ENCODE results near the gene GALNT13. TPM values are rescaled to one million over a fixed set of nuclear protein-coding genes. Genes with fewer than 3 reads are reported as not detected.

The GALNT13 gene
- total RNA-seq, 4 donors from 2014 or later, result 0.49 to 5.2 (median 1.4) TPM

DNA sequence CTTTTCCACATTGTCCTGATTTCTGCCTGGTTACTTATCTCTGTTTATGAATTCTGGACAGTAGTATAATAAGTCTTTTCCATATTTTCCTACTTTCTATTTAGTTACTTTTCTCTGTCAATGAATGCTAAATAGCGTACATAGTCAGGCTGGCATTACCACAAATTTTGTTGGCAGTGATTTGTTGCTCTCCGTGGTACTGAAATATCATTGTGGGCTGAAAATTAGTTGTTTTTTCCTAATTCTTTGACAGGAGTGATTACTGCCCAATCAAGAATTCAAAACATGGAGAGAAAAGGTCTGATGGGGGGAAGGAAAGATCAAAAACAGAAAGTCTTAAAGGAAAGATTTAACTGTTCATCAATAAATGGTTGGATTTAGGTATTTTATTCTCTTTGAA, 7.7 kb upstream of the GALNT13 start:
- TF ChIP-seq, protein P1, sequence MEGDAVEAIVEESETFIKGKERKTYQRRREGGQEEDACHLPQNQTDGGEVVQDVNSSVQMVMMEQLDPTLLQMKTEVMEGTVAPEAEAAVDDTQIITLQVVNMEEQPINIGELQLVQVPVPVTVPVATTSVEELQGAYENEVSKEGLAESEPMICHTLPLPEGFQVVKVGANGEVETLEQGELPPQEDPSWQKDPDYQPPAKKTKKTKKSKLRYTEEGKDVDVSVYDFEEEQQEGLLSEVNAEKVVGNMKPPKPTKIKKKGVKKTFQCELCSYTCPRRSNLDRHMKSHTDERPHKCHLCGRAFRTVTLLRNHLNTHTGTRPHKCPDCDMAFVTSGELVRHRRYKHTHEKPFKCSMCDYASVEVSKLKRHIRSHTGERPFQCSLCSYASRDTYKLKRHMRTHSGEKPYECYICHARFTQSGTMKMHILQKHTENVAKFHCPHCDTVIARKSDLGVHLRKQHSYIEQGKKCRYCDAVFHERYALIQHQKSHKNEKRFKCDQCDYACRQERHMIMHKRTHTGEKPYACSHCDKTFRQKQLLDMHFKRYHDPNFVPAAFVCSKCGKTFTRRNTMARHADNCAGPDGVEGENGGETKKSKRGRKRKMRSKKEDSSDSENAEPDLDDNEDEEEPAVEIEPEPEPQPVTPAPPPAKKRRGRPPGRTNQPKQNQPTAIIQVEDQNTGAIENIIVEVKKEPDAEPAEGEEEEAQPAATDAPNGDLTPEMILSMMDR (IDR thresholded peaks at IDR 0.05), result no peak
- TF ChIP-seq POLR2A (IDR thresholded peaks at IDR 0.05), result no peak
- intact Hi-C loops (cut with DNase I; ENCODE audit: low total_unique reads), result no loop called here
- DNase-seq (ENCODE audit: low spot score in 2 of 2), result no peak
- WGBS, 2 donors, result 13 to 15% methylated on average over 2 of the region's 2 CpGs
- H3K4me3 ChIP-seq (ENCODE audit: low read depth, poor library complexity, severe bottlenecking), result no peak overlapping the region

DNA sequence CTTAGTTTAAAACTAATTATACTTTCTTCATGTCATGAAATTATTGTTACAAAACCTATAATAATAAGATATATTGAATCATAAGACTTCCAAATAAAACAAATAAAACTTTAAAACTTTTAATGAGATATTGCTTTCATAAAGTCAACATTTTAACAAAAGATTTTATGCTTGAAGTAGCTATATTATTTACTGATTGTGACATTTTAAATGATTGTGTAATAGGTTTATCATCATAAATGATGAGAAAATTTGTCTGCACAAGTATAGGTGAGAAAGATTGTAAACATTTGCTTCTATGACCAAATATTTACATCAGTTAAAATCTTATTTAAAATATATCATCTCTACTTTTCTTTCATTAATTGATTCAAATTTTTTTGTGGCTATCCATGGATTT, 5.1 kb upstream of the GALNT13 start:
- no peak overlapping the region for H3K4me3 ChIP-seq (ENCODE audit: low read depth, poor library complexity, severe bottlenecking)
- DNase-seq (ENCODE audit: low spot score in 2 of 2), result no peak
- TF ChIP-seq, protein P1 (IDR thresholded peaks at IDR 0.05), result no peak
- no peak for TF ChIP-seq POLR2A (IDR thresholded peaks at IDR 0.05)
- intact Hi-C loops (cut with DNase I; ENCODE audit: low total_unique reads), result no loop called here

DNA sequence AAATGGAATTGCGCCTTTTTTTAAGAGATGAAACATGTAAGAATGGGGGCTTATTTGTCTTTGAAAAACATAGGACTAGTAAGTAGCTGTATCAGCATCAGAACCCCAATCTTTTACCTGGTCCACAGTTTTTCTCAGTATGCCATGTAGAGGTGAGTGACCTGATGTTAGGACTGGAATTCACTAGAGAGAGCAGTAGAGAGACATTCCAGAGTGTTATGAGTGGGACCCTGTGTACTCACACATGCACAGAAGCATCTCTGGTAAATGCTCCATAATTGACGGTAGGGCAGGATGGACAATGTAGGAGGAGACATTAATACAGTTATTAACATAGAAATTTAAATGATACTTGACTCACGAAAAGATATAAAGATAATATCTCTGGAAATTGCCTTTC, 1.4 kb upstream of the GALNT13 start:
- WGBS, 2 donors, result 64 to 76% methylated on average over 3 of the region's 3 CpGs
- no peak for TF ChIP-seq POLR2A (IDR thresholded peaks at IDR 0.05)
- TF ChIP-seq, protein P1 (IDR thresholded peaks at IDR 0.05), result no peak
- H3K4me3 ChIP-seq (ENCODE audit: low read depth, poor library complexity, severe bottlenecking), result no peak overlapping the region
- no peak for DNase-seq (ENCODE audit: low spot score in 2 of 2)
- intact Hi-C loops (cut with DNase I; ENCODE audit: low total_unique reads), result no loop called here

DNA sequence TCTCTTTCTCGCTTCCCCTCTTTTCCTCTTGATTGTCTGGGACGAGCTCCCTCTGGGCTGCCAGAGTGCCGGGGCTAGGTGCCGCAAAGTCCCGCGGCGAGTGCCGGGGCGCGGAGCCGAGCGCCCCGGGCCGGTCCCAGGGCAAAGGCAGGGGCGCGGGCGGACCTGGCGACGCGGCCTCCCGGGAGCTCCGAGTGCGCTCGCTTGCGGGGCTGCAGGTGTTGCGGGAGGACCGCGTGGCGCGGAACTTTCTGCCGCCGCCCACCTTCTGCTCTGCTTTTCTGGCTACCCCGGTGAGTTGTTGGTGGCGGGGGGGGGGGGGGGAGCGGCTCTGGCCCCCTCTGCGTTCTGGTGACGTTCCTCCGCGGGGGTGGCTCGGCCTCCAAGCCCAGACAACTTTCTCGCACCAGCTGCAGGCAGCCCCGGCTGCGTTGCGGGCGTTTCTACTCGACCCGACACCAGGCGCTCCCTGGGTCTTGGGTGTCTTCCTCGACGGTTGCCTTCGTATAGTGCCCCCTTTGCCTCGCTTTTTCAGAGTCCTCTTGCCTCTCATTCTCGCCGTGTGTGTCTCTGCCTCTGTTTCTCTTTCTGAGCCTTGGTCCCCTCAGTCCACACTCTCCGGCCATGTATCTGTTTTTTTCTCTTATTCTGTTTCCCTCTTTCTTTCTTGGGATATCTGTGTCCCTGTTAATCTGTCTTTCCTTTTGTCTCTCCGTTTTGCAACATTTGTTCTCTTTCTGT, 759 bp downstream of the GALNT13 start:
- DNase-seq (ENCODE audit: low spot score in 2 of 2), result no peak
- TF ChIP-seq, protein P1 (IDR thresholded peaks at IDR 0.05), result no peak
- TF ChIP-seq POLR2A (IDR thresholded peaks at IDR 0.05), result no peak
- intact Hi-C loops (cut with DNase I; ENCODE audit: low total_unique reads), result no loop called here
- 1 to 2% methylated on average over 47 to 49 of the region's 56 CpGs for WGBS, 2 donors
- peak overlapping the region; percentile 32 for H3K4me3 ChIP-seq (ENCODE audit: low read depth, poor library complexity, severe bottlenecking)

DNA sequence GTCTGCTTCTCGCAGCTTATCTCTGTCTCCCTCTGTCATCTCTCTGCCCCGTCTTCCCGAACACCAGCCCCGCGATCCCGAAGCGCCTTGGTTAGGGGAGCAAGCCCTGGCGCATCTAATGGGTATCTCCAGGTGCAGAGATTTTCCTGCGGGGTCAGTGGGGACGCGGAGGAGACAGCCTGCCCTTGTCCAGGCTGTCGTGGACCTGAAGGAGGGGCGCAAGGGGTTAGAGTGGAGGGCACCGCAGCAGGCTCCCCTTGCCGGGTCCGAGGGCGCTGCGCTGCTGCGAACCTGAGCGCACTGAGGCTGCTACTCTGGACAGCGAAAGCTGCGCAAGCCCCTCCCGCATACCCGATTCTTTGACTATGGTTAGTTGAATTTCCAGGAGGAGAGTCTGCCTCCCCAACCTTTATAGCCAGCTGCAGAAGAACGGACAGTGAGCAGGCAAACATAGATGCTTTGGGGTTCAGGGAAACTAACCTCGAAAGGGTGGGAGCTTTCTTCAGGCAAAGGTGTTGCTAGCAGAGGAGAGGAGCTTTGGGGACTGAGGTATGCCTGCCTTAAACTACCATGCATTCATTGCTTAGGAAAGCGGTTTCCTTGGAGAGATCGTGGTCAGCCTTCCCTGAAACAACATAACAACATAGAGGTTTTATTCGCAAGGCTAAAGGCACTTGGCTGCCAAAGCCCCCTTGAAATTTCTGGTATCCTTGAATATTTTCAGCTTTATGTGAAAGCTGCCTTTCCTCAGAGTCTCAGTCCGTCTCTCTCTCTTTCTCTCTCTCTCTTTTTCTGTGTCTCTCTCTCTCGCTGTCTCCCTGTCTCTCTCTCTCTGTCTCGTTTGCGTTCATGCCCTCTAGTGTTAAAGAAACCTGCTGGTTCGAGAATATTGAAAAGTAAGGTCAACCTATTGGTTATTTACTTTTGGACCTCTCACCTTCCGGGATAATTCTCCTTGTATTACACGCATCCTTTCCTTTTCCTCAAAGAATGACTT, 1.6 kb downstream of the GALNT13 start:
- H3K4me3 ChIP-seq (ENCODE audit: low read depth, poor library complexity, severe bottlenecking), result no peak overlapping the region
- 6% methylated on average over 26 to 36 of the region's 36 CpGs for WGBS, 2 donors
- no peak for TF ChIP-seq POLR2A (IDR thresholded peaks at IDR 0.05)
- TF ChIP-seq, protein P1 (IDR thresholded peaks at IDR 0.05), result no peak
- no peak for DNase-seq (ENCODE audit: low spot score in 2 of 2)
- intact Hi-C loops (cut with DNase I; ENCODE audit: low total_unique reads), result no loop called here

Measured in lower leg skin (tissue), 4 donors.